Measurements from ENCODE around the gene TTLL12. TPM values are rescaled to one million over a fixed set of nuclear protein-coding genes. Genes with fewer than 3 reads are reported as not detected.

Gene TTLL12
- total RNA-seq (2022; extraction: Qiagen RNA extraction; ENCODE audit: low read depth), result 17.8 to 24.4 TPM (median 21.2 TPM) in 5 replicates

DNA sequence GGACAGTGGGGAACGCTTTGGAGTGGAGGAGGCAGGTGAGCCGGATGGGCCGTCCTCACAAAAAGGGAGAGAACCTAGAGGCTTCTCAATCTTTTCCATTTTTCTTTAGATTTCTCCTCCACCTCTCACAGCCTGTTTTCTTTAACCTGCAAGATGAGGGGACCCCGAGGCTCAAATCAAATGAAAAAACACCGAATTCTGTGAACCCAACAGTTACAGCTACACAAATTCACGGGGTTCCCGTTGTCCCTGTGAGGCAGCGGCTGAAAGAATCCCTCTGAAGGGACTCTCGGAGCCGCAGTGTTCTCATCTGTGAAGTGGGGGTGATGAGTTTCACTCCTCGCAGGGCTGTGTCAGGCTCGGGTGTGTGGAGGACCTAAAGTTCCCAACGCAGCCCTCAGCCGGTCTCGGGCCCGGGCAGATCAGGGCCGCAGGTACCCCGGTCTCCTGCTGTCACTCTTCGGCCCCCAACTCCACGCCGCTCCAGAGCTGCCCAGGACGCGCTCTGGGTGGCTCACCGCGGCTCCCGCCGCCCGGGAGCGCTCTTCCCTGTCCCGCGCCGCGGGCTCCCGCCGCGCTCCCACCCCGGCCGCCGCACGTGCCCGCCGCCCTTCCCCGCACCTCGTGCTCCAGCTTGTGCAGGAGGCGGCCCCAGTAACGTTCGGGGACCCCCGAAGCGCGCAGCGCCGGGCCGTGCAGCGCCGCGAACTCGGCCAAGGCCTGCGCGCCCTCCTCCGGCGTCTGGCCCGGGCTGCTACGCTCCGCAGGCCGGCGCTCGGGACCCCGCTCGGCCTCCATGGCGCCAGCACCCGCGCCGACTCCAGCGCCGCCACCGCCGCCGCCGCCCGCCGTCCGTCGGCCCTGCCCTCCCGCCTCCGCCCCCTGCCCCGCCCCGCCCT lies at the start of gene TTLL12:
TTLL12 (minus strand) TSS at position 863 of the 899 bp plus-strand sequence; CDS start at position 798, 65 bp downstream.

DNA sequence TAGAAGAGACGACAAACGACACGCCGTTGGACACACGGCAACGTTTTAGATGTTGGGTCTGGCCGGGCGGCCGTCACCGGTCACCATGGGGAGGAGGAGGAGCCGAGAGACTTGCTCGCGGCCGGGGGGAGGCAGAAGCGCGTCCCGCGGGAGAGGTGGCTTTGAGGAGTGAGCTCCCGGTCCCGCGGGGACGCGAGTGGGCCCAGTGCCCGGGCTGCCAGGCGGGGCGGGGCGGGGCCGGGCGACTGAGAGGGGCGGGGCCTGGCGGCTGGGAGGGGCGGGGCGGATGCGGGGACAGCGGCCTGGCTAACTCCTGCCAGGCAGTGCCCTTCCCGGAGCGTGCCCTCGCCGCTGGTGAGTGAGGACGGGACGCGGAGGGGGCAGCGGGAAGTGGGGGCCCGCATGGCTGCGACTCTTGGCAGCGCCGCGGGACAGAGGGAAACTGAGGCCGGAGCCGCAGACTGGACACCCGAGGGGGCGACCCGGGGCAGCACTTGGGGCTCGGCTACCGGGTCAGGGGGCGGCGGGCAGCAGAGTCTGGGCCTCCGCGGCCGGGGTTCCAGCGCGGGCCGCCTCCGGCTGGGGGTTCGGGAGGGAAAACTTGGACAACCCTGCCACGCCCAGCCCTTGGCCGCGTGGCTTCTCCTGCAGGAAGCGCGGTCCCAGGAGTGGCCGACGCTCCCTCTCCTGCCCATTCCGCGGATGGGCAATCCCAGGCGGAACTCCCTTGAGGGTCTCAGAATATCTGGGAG lies 35.5 kb downstream of the TTLL12 start, which contains the start of gene TSPO:
TSPO (plus strand) TSS at position 309 of the 752 bp plus-strand sequence. CDS start 7,680 bp downstream, outside the sequence.

DNA sequence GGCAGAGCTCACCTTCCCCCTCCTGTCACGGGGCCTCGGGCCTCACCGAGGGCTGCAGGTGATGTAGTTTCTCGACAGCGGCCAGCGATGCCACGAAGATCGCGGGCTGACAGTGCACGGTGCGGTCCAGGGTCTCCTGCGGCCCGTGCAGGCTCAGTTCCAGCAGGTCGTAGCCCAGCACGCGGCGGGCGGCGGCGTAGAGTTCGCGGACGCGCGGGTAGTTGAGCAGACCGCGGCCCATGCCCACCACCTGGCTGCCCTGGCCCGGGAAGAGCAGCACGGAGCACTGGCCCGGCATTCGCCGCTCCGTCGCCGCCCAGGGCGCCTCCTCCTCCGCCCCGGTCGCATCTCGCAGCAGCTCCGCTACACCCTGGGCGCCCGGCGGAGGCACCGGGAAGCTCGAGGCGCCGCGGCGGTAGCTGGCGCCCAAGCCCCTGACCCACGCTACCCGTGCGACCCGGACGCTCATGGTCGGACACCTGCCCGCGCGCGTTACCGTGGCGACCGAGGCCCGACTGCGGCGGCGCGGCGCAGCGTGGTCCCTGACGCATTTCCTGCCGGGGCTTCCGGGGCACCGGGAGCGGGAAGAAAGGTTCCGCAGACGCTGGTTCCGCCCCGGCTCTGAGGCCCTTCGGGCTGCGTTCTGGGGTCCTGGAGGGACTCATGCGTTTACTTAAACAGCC lies 43.9 kb downstream of the TTLL12 start, which contains the start of gene MCAT:
MCAT (minus strand) TSS at position 519 of the 683 bp plus-strand sequence; CDS start at position 469, 50 bp downstream.

Other genes with a start within 250 kb of the TTLL12 start
- 66.5 to 72.5 TPM (median 69.2 TPM) in 5 replicates for gene PACSIN2, start 172.0 kb downstream of the TTLL12 start, total RNA-seq (2022; extraction: Qiagen RNA extraction; ENCODE audit: low read depth)
- gene TTLL1, start 97.7 kb downstream of the TTLL12 start, total RNA-seq (2022; extraction: Qiagen RNA extraction; ENCODE audit: low read depth), result 1.7 to 2.2 TPM (median 1.9 TPM) in 5 replicates
- gene BIK, start 76.4 kb downstream of the TTLL12 start, total RNA-seq (2022; extraction: Qiagen RNA extraction; ENCODE audit: low read depth), result 0.61 to 1.5 TPM (median 0.91 TPM) in 5 replicates
- gene MCAT, start 43.7 kb downstream of the TTLL12 start, total RNA-seq (2022; extraction: Qiagen RNA extraction; ENCODE audit: low read depth), result 12.5 to 26.3 TPM (median 23.5 TPM) in 5 replicates
- 147 to 211 TPM (median 184 TPM) in 5 replicates for gene TSPO, start 35.6 kb downstream of the TTLL12 start, total RNA-seq (2022; extraction: Qiagen RNA extraction; ENCODE audit: low read depth)
- gene SCUBE1, start 156.2 kb upstream of the TTLL12 start, total RNA-seq (2022; extraction: Qiagen RNA extraction; ENCODE audit: low read depth), result 0.09 to 0.20 TPM (median 0.15 TPM) in 5 replicates
- not detected in 5 replicates for gene MPPED1, start 224.9 kb upstream of the TTLL12 start, total RNA-seq (2022; extraction: Qiagen RNA extraction; ENCODE audit: low read depth)